Measurements from ENCODE around the gene RAB1A. TPM values are rescaled to one million over a fixed set of nuclear protein-coding genes. Genes with fewer than 3 reads are reported as not detected.
"Not testable (repeated sequence)": the region's sequence is repeated elsewhere in the genome, so short reads cannot be mapped to it uniquely, and the experiment has no call there.

The RAB1A gene
- total and polyA plus RNA-seq, 9 donors = 57.5 to 125 (median 104) TPM

DNA sequence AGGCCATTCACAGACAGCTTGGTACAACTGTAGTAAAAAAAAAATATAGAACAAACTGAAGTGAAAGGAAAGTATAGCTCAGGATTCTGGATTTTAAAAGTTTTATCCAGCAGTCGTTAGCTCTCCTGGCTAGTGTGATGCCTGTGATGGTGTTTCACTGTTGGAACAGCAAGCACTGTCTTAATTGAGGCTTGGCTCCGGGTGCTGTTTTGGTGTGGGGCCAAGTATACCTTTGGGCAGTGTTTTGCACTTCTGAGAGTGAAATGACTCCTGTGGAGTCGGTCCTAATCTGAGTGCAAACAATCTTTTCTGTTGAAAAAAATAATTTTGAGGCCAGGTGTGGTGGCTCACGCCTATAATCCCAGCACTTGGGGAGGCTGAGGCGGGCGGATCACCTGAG is 28.7 kb upstream of the RAB1A start:
- Histone ChIP-seq H3K27me3 (no peaks in the 10 kb centered on the region), H3K4me1 (ENCODE audit: insufficient read depth) (no peaks in the 10 kb centered on the region), H3K4me3 (no peak overlapping the region), H3K36me3 (no peaks in the 10 kb centered on the region), H3K9me3 (no peaks in the 10 kb centered on the region), H3K27ac (no peak overlapping the region)
- WGBS, 3 donors = 75 to 81% (median 78%) methylated on average over 6 of the region's 6 CpGs
- TF ChIP-seq EP300 (IDR thresholded peaks at IDR 0.05) (no peak), POLR2A (IDR thresholded peaks at IDR 0.05) (no peak)
- TF ChIP-seq, protein P1, sequence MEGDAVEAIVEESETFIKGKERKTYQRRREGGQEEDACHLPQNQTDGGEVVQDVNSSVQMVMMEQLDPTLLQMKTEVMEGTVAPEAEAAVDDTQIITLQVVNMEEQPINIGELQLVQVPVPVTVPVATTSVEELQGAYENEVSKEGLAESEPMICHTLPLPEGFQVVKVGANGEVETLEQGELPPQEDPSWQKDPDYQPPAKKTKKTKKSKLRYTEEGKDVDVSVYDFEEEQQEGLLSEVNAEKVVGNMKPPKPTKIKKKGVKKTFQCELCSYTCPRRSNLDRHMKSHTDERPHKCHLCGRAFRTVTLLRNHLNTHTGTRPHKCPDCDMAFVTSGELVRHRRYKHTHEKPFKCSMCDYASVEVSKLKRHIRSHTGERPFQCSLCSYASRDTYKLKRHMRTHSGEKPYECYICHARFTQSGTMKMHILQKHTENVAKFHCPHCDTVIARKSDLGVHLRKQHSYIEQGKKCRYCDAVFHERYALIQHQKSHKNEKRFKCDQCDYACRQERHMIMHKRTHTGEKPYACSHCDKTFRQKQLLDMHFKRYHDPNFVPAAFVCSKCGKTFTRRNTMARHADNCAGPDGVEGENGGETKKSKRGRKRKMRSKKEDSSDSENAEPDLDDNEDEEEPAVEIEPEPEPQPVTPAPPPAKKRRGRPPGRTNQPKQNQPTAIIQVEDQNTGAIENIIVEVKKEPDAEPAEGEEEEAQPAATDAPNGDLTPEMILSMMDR (IDR thresholded peaks at IDR 0.05) = no peak
- intact Hi-C loops (cut with DNase I) = no loop called here
- no peak for DNase-seq

DNA sequence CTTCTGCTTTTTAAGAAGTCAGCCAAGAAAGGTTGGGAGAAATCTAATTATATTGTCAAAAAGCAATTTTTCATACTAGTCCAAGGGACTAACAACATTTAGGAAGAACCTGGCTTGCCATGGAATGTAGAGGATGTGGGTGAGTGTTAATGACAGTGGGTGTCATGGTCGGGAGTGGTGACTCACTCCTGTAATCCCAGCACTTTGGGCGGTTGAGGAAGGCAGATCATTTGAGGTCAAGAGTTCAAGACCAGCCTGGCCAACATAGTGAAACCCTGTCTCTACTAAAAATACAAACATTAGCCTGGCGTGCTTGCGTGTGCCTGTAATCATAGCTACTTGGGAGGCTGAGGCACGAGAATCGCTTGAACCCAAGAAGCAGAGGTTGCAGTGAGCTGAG is 27.9 kb upstream of the RAB1A start:
- H3K9me3 ChIP-seq; DNase-seq; H3K27ac ChIP-seq; H3K36me3 ChIP-seq; intact Hi-C loops (cut with DNase I); H3K4me3 ChIP-seq; H3K27me3 ChIP-seq; H3K4me1 ChIP-seq (ENCODE audit: insufficient read depth): not testable (repeated sequence)
- WGBS, 3 donors = 69 to 72% (median 71%) methylated on average over 6 of the region's 6 CpGs

DNA sequence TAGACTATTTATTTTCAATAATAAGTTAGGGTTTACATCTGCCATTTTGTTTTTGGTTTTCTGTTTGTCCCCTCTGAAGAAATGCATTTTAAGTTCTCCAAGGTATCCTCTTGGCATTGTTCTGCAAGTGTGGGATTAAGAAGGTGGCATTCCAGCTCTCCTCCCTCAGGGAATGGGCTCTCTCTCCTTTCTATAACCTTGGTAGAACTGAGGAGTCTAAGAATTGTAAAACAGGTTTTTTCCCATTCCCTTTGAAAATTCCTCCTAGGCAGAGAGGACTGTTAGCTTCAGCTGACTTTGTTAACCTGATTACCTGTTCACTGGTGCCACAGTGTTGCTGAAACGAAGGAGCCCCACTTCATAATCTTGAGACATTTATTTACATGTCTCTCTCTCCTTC is 26.1 kb upstream of the RAB1A start:
- intact Hi-C loops (cut with DNase I) = no loop called here
- Histone ChIP-seq H3K4me3 (no peak overlapping the region), H3K27ac (no peak overlapping the region), H3K36me3 (no peaks in the 10 kb centered on the region), H3K9me3 (no peaks in the 10 kb centered on the region), H3K27me3 (no peaks in the 10 kb centered on the region), H3K4me1 (ENCODE audit: insufficient read depth) (no peaks in the 10 kb centered on the region)
- TF ChIP-seq POLR2A (IDR thresholded peaks at IDR 0.05) (no peak), EP300 (IDR thresholded peaks at IDR 0.05) (no peak)
- TF ChIP-seq, protein P1 (IDR thresholded peaks at IDR 0.05) = no peak
- WGBS, 3 donors = 80 to 82% (median 82%) methylated on average over 1 of the region's 1 CpG
- DNase-seq = no peak

DNA sequence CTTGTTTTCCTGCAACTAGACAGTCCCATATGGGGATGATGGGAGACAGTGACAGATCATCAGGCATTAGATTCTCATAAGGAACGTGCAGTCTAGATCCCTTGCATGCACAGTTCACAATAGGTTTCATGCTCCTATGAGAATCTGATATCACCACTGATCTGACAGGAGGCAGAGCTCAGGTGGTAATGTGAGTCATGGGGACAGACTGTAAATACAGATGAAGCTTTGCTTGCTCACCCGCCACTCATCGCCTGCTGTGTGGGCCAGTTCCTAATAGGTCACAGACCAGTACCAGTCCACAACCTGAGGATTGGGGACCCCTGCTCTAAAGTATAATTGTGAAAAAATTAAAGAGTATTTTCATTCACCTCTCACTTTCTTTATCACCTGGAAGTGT is 23.6 kb upstream of the RAB1A start:
- no peaks in the 10 kb centered on the region for H3K36me3 ChIP-seq
- WGBS, 3 donors = 90 to 93% (median 92%) methylated on average over 3 of the region's 3 CpGs
- TF ChIP-seq POLR2A (IDR thresholded peaks at IDR 0.05) (no peak), EP300 (IDR thresholded peaks at IDR 0.05) (no peak)
- TF ChIP-seq, protein P1 (IDR thresholded peaks at IDR 0.05) = no peak
- H3K27me3 ChIP-seq = no peaks in the 10 kb centered on the region
- H3K9me3 ChIP-seq = no peaks in the 10 kb centered on the region
- intact Hi-C loops (cut with DNase I) = no loop called here
- H3K4me1 ChIP-seq (ENCODE audit: insufficient read depth) = no peaks in the 10 kb centered on the region
- no peak for DNase-seq
- H3K4me3 ChIP-seq = no peak overlapping the region
- no peak overlapping the region for H3K27ac ChIP-seq

DNA sequence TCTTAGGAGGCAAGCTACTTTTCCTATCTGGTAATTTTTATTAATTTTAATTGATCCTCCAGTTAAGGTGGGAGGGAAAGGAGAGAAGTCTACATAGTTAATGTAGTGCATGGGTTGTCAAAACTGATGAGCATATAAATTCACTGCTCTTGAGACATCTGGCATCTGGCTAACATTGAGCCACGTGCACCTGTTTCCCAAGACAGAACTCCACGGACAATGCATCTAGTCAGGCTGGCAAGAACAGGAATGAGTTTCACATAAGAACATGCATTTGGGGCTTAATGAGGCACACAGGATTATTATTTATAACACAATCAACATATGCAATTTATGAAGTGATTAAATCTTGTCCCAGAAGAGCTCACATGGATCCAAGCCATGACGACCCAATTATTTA is 16.2 kb upstream of the RAB1A start:
- Histone ChIP-seq H3K27ac (no peak overlapping the region), H3K27me3 (no peaks in the 10 kb centered on the region), H3K4me1 (ENCODE audit: insufficient read depth) (peaks cover 3% of the 10 kb centered on the region), H3K4me3 (no peak overlapping the region), H3K36me3 (no peaks in the 10 kb centered on the region), H3K9me3 (no peaks in the 10 kb centered on the region)
- 12 to 26% (median 15%) methylated on average over 3 of the region's 3 CpGs for WGBS, 3 donors
- intact Hi-C loops (cut with DNase I) = no loop called here
- no peak for TF ChIP-seq POLR2A (IDR thresholded peaks at IDR 0.05)
- TF ChIP-seq, protein P1 (IDR thresholded peaks at IDR 0.05) = no peak
- no peak for TF ChIP-seq EP300 (IDR thresholded peaks at IDR 0.05)
- DNase-seq = no peak
